ENCODE results near the gene HEMK1.

The HEMK1 gene

DNA sequence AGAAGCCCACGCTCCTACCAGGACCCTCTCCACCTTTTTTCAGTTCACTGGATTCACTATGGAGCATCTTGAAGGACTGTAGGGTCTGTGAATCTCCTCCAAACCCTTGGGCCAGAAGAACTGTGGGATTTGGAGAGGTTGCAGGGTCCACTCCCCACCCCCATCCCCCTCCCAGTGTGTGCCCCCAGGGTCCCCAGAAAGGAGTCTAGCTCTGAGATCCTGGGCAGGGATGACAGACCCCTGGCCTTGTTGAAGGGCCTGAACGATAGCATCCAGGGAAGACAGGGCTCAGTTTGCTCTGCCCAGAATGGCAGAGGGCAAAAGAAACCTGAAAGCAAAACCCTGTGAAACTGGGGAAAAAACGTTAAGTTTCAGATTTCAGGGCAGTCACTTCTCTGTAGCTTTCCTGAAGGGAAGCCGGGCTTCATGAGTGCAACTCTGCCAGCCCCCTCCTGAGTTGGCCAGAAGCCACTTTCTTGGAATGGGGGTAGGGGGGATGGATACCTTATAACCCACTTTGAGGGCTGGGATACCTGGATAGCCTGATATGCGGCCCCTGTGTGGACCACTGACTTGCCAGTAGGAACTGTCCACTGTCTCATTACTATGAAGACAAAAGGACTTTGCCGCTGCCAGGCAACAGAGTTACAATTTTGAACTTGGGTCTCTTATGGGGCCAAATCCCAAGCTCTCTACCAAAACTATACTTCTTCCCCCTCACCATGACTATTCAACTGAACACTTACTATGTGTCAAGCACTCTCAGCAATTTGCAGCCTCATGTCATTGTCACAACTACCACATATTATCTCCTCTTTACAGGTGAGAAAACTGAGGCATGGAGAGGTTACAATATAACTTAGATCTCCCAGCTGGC is 43.9 kb downstream of the HEMK1 start:
- no peak for DNase-seq (ENCODE audit: low read depth in 1 of 2, low spot score in 1 of 2)

DNA sequence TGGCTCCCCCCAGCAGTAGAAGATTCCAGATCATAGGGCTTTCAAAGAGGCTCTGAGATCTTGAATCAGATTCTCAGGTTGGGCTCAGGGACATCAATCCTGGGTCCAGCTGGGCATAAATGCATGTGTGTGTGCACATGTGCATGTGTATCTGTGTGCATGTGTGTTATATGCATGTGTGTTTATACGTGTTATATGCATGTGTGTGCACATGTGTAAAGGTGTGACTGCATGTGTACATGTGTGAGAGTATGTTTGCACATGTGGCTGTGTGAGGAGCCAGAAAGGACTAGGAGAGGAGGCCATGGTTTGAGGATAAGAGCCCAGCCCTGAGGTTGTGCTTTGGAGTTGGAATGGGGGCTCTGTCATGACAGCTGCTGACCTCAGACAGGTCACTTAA is 45.9 kb downstream of the HEMK1 start:
- DNase-seq (ENCODE audit: low read depth in 1 of 2, low spot score in 1 of 2): no peak

DNA sequence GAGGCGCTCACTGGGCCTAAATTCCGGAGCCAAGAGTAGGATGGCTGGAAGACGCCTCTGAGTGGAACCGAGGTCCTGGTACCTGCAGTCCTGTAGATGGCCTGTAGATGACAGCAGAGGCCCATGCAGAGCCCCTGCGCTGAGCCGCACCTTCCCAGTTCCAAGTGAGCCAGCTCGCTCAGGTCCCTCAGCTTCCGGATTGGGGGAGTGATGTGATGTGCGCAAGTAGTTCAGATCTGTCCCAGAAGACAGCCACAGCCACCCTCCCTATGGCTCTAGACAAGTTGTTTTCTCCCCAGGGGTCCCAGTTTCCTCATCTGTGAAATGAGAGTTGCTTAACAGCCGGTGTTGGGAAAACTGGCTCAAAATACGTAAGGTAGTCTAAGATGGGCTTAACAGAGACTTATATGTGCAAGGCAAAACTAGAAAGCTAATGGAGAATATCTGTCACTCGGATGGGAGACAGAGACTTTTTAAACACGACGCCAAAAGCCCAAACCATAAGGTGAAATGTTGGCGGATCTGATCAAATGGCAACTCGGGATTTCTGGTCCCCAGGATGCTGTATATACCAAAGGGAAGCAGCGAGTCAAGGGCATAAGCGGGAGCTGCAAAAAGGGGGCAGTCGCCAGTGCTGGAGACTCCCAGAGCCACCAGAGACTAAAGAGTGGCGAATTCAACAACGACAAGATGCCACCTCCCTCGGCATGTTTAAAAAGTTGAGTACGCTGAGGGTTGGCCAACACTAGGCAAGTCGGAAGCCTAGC is 46.9 kb downstream of the HEMK1 start:
- DNase-seq (ENCODE audit: low read depth in 1 of 2, low spot score in 1 of 2): peak; percentile 65 to 83

DNA sequence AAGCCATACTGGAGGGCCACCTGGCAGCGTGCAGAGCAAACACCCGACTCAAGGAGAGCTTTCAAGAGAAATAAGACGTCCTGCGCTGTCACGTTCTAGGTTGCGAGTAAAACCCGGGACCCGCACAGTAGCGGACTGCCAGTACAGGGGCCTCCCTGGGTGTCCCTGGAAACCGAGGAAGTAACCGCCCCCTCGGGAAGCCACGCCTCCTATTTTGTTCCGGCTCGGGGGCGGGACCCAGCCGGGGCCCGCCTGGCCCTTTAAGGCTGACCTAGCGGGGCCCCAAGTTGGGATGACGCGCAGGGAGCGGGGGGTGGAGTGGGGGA is 47.4 kb downstream of the HEMK1 start:
- DNase-seq (ENCODE audit: low read depth in 1 of 2, low spot score in 1 of 2): peak; percentile 93 to 94

DNA sequence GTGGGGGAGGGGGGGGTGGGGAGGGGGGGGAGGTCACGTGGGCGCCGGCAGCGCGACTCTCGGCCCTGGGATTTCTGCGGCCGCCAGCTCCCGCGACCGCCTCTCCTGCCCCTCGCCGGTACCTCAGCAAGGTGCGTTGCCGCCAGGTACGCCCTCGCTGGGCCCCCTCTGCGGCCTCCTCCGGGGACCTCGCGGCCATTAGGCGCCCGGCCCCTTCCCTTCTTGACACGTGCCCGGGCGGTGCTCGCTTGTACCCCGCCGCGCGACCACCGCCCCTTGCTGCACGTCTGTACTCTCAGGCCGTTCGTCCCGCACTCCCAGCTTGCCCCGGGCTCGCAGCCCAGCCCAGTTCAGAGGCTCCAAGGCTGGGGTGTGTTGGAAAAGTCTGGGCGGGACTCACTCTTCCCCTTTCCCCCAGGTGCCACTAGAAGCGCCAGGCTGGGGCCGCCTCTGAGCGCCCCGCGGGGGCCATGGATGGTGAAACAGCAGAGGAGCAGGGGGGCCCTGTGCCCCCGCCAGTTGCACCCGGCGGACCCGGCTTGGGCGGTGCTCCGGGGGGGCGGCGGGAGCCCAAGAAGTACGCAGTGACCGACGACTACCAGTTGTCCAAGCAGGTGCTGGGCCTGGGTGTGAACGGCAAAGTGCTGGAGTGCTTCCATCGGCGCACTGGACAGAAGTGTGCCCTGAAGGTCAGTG is 47.9 kb downstream of the HEMK1 start, which contains the start of gene MAPKAPK3:
TSS of gene MAPKAPK3 (plus strand) at position 56 of the 696 bp plus-strand sequence. CDS start at position 471, 415 bp downstream.
- no peak for DNase-seq (ENCODE audit: low read depth in 1 of 2, low spot score in 1 of 2)

DNA sequence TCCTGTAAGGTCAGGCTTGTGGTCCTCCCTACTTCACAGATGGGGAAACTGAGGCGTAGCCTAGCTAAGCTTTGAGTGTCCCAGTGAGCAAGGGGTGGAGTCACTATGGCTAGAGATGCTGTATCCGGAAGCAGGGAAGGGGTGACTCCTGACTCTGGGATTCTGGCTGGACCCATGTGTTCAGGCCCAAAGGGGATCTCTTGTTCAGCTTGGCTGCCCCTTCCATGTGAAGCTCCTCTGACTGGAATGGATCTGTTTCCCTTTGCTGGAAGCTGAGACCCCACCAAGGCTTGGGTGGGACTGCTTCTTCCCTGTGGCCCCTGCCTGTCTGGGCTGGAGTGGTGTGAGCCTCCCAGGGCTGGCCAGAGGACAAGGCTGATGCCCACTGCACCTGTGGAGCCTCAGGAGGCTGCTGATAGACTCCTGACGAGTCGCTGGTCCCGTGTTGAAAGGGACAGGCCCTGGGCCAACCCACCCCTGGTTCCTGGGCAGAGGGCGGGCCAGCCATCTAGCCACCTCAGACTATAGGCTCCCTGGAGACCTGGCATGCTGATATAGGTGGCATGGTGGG is 48.7 kb downstream of the HEMK1 start:
- DNase-seq (ENCODE audit: low read depth in 1 of 2, low spot score in 1 of 2): no peak

DNA sequence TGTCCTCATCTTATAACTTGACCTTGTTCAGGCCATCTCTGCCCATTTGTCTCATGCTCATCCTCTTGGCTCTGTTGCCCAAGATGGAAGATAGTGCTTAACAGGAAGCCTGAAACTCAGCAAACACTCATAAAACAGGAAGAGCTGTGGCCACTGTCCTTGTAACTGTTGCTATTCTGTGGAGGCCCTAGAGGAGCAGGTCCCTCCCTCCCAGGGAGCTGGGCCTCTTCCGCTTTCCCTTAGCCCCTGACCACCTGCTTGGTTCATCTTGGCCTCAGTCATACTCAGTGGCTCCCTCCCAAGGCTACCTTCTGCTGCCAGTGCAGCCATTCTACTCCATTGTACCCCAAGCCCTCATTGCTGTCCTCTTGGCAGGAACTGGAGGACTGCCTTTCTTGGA is 51.1 kb downstream of the HEMK1 start:
- no peak for DNase-seq (ENCODE audit: low read depth in 1 of 2, low spot score in 1 of 2)

DNA sequence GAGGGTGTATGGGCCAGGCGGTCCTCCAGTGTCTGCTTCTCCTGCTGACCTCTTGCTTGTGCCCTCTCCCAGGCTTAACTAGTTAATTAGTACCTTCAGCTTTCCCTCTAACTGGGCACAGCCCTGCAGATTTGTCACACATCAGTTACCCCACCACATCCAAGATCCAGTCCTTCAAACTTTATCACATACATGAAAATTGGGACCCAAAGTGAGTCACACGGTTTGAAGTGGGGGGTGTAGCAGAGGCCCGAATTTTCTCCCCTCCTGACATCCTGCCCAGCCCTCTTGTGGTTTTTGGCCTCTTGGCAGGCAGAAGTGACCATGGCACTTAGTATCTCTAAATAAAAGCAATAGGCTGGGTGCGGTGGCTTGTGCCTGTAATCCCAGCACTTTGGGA is 51.5 kb downstream of the HEMK1 start:
- DNase-seq (ENCODE audit: low read depth in 1 of 2, low spot score in 1 of 2): no peak

DNA sequence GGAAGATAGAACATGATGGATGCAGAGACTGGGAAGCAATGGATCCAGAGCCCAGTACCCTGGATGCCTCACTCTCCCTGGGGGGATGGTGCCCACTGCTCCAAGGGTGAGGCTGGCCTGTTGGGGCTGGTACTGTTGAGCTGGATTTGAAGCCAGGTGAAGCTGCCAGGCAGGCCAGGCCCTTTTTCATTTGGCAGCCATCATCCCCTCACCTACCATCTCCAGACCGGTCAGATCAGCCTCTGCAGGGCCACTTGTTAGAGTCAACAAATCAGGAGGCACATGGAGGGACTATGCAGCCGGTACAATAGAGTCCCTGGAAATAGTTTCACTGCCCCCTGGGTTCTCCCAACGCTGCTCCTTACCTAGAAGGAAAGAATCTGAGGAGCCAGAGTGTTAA is 53.6 kb downstream of the HEMK1 start:
- no peak for DNase-seq (ENCODE audit: low read depth in 1 of 2, low spot score in 1 of 2)

DNA sequence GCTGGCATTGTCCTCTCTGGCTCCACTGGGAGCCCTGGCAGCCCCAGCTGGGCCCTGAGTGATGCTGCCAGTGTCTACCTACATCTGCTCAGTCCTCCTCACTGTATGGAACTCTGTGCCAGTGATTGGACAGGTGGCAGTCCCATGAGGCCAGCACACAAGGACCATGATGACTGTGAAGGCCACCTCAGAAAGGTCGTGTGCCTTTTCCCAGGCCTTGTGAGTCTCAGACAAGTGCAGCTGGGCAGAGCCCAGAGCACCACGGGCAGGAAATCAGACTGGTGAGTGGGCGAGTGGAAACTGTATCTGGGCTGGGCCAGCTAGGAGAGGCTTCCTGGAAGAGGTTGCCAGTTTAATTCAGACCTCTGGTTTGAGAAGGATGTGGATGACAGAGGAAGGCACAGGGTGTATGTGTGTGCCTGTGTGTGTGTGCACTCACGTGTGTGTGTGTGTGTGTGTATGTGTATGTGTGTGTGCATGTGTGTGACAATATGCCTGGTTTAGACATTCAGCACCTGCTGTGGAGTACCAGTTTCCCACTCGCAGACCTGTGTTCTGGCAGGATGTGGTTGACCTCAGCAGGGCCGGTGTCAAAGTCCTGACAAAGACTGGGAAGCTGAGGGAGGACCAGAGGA is 54.6 kb downstream of the HEMK1 start:
- peak in 1 of 2 donors; percentile 16 for DNase-seq (ENCODE audit: low read depth in 1 of 2, low spot score in 1 of 2)

DNA sequence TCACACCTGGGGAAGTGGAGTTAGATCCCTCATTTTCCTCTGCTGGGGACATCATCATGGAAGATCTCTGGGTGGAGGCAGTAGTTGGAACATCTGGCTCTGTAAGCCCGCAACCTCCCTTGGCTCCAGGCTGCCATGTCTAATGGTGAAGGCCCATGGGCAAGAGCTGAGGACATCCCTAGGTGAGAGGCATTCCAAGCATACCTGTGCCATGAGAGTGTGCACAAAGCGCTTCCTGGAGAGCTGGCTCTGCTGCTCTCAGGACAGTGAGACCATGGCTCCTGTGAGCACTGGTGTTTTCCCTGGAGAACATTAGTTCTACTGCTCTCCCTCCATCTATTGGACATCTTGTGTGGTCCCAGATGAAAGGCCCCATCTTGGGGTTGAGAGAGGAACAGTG is 55.3 kb downstream of the HEMK1 start:
- no peak for DNase-seq (ENCODE audit: low read depth in 1 of 2, low spot score in 1 of 2)

DNA sequence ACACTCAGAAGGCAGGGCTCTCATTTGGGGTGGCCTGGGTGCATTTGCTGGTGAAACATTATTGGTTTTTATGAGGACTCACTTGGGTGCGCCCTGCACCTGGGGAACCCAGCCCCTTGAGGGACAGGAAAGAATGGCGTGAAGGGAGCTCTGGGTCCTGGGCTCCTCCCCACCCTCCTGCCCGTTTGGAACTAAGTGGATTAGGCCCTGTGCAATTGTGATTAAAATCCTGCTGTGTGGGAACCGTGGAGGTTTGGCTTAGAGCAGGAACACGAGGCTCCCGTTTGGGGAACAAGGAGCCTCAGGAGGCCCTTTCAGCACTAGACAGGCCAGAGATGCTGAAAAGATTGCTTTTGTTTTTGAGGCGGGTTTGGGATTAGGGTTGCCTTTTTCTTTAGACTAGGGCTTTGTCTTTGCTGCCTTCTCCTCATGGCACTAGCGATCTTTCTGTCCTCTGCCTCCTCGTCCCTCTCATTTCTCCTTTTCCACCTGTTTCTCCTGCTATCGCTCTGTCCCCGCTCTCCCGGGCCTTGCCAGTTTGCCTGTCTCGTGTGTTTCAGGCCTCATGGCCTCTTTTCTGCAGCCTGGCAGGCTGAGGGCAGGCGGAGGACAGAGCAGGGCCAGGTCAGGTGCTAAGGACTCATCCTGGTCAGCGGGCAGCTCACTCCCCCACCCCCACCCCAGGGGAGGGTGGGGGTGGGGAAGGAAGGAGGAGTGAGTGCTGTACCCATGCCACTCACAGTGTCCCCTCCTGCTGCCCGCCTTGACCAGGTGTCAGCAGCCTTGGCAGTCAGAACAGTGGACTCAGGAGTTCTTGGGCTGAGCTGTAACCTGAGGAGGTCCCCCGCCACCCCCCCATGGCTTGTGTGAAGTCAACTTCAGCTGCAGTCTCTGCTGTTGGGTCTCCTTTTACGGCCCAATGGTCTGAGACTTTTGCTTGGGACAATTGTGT is 56.2 kb downstream of the HEMK1 start:
- no peak for DNase-seq (ENCODE audit: low read depth in 1 of 2, low spot score in 1 of 2)

DNA sequence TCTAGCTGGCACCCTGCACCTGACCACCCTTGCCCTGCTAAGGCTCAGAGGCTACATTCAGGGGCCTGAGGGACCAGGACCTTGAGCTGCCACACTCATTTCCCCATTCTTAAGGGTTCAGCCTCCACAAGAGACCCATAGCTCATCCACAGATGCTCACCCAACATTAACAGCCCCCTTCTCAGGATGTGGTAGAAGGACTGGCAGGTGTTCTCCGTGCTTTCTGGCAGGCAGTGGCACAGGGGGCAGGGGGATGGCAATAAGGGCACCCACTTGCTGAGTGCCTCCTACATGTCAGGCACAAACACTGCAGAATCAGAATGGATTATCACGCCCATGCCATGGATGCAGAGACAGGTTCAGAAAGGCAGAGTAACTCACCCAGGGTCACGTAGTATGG is 57.1 kb downstream of the HEMK1 start:
- no peak for DNase-seq (ENCODE audit: low read depth in 1 of 2, low spot score in 1 of 2)

DNA sequence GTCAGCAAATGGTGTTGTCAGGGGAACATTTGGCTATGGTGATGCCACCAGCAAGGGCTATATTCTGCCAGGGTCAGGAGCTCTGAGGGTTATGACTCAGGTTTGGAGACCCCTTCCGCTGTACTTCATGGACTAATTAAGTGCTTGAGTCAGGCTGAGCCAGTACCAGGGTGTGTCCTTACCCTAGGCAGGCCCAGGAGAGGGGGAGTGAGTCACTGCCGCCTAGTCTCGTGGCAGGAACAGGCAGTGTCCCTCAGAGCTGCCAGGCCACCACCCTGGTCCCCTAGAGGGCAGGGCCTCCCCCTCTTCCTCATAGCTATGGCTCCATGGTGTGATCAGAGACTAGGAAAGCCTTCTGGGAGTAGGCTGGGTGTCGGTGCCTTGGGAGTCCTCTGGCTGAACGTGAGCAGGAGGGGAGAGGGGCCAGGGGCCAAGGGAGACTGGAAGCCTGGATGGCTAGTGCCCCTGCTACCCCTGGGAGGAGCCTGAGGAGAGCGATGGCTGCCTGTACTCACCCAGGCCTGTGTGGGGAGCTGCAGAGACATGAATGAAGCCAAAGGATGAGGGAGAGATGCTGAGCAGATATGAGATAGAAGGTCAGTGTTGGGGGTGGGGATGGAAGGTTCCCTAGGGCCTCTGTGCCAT is 58.2 kb downstream of the HEMK1 start:
- no peak for DNase-seq (ENCODE audit: low read depth in 1 of 2, low spot score in 1 of 2)

DNA sequence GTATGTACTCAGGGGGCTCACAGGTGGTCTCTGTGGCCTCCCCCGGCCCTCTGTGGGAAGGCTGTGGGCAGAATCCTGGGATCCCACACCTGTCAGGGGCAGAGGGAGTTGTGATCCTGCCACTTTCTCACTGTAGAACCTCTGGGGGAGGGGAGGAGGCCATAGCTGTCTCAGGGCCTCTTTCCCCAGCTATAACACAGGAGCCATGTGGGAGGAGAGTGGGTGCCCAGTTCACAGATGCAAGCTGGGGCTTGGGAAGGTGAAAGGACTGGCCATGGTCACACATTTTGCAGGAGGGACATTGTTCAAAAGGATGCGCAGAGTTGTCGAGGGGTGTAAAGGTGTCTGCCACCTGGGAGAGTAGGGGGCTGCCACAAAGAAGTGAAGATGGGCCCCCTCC is 59.3 kb downstream of the HEMK1 start:
- DNase-seq (ENCODE audit: low read depth in 1 of 2, low spot score in 1 of 2): no peak

DNA sequence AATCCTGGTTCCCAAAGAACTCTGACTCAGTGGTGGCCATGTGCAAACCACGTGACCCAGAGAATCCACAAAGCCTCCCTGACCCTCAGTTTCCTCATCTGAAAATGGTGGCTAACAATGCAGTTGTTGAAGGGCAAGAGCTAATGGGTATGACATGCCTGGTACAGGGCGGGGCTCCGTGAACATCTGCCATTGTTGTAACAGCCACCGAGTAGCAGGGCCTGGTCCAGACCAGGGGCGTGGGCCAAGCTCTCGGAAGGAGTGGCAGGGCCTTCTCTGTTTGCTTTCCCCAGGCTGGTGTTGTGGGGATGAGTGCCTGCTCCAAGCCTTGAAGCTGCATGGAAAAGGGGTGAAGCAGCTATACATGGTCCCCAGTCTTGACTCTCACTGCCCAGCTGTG is 61.1 kb downstream of the HEMK1 start:
- no peak for DNase-seq (ENCODE audit: low read depth in 1 of 2, low spot score in 1 of 2)

DNA sequence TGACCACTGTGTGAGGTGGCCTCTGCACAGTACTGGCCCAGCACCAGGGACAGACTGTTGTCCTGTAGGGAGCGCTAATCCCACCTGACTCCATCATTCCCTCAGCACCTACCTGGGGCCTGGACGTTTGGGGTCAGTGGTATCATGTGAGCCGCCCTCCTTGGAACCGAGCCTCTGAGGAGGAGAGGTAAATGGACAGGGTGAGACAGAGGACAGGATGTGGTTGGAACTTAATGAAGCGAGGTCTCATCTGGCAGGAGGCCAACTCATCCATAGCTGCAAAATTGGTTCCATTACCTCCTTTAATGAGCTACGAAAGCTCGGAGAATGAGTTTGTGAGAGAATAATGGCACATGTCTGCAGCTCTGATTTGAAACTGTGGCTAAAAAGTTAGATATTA is 61.6 kb downstream of the HEMK1 start:
- DNase-seq (ENCODE audit: low read depth in 1 of 2, low spot score in 1 of 2): no peak

DNA sequence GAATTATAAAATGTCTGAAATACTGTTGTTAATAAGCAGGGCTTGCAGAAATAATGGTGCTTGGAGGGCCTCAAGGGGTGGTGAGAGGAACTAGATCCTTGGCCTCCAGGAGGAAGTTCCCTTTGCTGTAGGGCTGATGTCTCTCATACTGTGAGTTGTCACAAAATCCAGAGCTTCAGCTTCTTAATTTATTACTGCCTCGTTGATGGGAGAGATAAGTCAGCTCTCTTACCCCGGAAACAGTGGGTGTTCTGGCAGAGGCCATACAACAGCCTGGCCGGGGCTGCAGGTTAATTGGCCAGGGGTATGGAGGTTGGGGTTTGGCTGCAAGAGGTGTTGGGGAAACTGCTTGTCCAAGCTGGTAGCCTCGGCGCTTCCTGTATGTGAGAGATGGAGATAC is 63.1 kb downstream of the HEMK1 start:
- DNase-seq (ENCODE audit: low read depth in 1 of 2, low spot score in 1 of 2): no peak

DNA sequence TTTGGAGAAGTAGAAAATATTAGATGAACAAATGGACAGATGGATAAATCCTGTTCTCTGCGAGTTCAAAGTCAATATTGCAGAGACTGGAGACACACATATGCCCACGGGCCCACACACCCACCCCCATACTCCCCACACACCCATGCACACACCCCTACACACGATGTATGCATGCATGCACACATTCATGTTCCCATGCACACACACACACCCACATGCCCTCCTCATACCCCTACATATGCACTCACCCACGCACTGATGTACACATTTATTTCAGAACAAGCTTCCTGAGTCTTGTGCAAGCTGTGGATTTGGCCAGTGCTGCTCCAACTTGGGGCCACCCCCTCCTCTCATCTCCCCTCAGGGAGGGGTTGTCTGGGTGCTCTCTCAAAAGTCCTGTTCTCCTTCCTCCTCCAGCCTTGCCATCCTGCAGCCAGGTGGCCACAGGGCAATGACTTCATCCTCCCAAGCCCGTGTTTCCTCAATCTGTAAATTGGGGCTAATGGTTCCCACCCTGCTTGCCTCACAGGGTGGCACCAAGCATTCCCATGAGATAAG is 64.0 kb downstream of the HEMK1 start:
- DNase-seq (ENCODE audit: low read depth in 1 of 2, low spot score in 1 of 2): no peak
